ENCODE results near the gene S100A13. TPM values are rescaled to one million over a fixed set of nuclear protein-coding genes. Genes with fewer than 3 reads are reported as not detected.
"Not testable (repeated sequence)": the region's sequence is repeated elsewhere in the genome, so short reads cannot be mapped to it uniquely, and the experiment has no call there.

Gene S100A13
- total RNA-seq (2022) (210 and 236 TPM in 2 replicates), Bru-seq, nascent RNA (percentile 81 among the genes with signal in this experiment), BruChase-seq, experiment 1, labeled RNA remaining after a 6-hour chase (percentile 74 among the genes with signal in this experiment), BruChase-seq, experiment 2, labeled RNA remaining after a 2-hour chase (percentile 73 among the genes with signal in this experiment)
- long read RNA-seq, transcript S100A13-203 (3 exons, 579 nt), result major isoform, 23 of 157 reads
- long read RNA-seq, partial matches to known transcripts, result 127 of 157 reads
- long read RNA-seq, other reads (novel, unspliced or antisense), result 4 of 157 reads

GRCh38 chr1:153626904-153627714 is at the start of gene S100A13:
S100A13 (minus strand) TSS chr1:153627505; CDS start chr1:153626472, 1,033 bp downstream.
- Mint-ChIP-seq H3K4me1 (ENCODE audit: insufficient read depth, unreplicated experiment) (peaks cover 38% of the 10 kb centered on the region), H3K27me3 (ENCODE audit: insufficient read depth, unreplicated experiment) (no peaks in the 10 kb centered on the region), H3K9me3 (ENCODE audit: unreplicated experiment) (no peaks in the 10 kb centered on the region), H3K27ac (ENCODE audit: low read depth, unreplicated experiment) (peak within 1 kb of the TSS; percentile 91), H3K36me3 (ENCODE audit: insufficient read depth, unreplicated experiment) (peaks cover 35% of the 10 kb centered on the region), H3K4me3 (ENCODE audit: unreplicated experiment) (peak within 1 kb of the TSS; percentile 84)
- TSS peak; percentile 66 for BruUV-seq (replicated peaks)
- POLR2A ChIA-PET, result interaction anchor here (0.6 to 46.1 kb wide), 26 partner anchors 7 to 793 kb away, joined by 3 to 1272 read pairs (median 4); partner anchors contain the start of genes CHTOP, CREB3L4, INTS3 and JTB
- intact Hi-C loops (cut with micrococcal nuclease), result loop anchor here (1.0 to 2.0 kb wide), 3 partner anchors 32 to 55 kb away; partner anchors contain the start of genes ILF2 and SNAPIN
- CTCF ChIA-PET, result interaction anchor here (0.6 to 9.3 kb wide), 33 partner anchors 12 to 1266 kb away, joined by 3 to 195 read pairs (median 4); partner anchors contain the start of genes S100A14, S100A16 and SNAPIN
- peak; percentile 98 for DNase-seq (ENCODE audit: unreplicated experiment)
- TF ChIP-seq, protein P1, sequence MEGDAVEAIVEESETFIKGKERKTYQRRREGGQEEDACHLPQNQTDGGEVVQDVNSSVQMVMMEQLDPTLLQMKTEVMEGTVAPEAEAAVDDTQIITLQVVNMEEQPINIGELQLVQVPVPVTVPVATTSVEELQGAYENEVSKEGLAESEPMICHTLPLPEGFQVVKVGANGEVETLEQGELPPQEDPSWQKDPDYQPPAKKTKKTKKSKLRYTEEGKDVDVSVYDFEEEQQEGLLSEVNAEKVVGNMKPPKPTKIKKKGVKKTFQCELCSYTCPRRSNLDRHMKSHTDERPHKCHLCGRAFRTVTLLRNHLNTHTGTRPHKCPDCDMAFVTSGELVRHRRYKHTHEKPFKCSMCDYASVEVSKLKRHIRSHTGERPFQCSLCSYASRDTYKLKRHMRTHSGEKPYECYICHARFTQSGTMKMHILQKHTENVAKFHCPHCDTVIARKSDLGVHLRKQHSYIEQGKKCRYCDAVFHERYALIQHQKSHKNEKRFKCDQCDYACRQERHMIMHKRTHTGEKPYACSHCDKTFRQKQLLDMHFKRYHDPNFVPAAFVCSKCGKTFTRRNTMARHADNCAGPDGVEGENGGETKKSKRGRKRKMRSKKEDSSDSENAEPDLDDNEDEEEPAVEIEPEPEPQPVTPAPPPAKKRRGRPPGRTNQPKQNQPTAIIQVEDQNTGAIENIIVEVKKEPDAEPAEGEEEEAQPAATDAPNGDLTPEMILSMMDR (IDR thresholded peaks at IDR 0.05; ENCODE audit: unreplicated experiment), result peak; percentile 86

DNA sequence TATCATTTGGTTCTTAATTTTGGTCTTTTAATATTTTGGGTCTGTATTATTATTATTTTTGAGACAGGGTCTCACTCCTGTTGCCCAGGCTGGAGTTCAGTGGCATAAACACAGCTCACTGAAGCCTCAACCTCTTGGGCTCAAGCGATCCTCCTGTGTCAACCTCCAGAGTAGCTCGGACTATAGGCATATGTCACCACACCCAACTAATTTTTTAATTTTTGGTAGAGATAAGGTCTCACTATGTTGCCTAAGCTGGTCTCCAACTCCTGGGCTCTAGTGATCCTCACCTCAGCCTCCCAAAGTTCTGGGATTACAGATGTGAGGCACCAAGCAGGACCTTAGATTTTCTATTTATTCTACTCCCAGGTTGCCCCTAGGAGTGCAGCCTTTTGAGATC is 46.2 kb upstream of the S100A13 start:
- ChIA-PET CTCF (interaction anchor here (0.6 to 14.1 kb wide), 8 partner anchors 35 to 325 kb away, joined by 3 to 273 read pairs (median 4); partner anchors contain the start of gene RAB13), POLR2A (interaction anchor here (0.6 to 6.8 kb wide), 6 partner anchors 24 to 317 kb away, joined by 3 to 80 read pairs (median 8); partner anchors contain the start of genes CHTOP, INTS3, RAB13 and RPS27)
- no peak for DNase-seq (ENCODE audit: unreplicated experiment)
- H3K27me3 Mint-ChIP-seq (ENCODE audit: insufficient read depth, unreplicated experiment), result peaks cover 6% of the 10 kb centered on the region
- no peak overlapping the region for H3K27ac Mint-ChIP-seq (ENCODE audit: low read depth, unreplicated experiment)
- no peaks in the 10 kb centered on the region for H3K9me3 Mint-ChIP-seq (ENCODE audit: unreplicated experiment)
- H3K36me3 Mint-ChIP-seq (ENCODE audit: insufficient read depth, unreplicated experiment), result no peaks in the 10 kb centered on the region
- BruUV-seq (replicated peaks), result no TSS peak
- TF ChIP-seq, protein P1 (IDR thresholded peaks at IDR 0.05; ENCODE audit: unreplicated experiment), result no peak
- intact Hi-C loops (cut with micrococcal nuclease), result loop anchor here (5.0 kb wide), 2 partner anchors 54 to 141 kb away; partner anchors contain the start of gene INTS3
- H3K4me1 Mint-ChIP-seq (ENCODE audit: insufficient read depth, unreplicated experiment), result peaks cover 4% of the 10 kb centered on the region
- H3K4me3 Mint-ChIP-seq (ENCODE audit: unreplicated experiment), result no peak overlapping the region

- H3K36me3 Mint-ChIP-seq (ENCODE audit: insufficient read depth, unreplicated experiment); H3K27me3 Mint-ChIP-seq (ENCODE audit: insufficient read depth, unreplicated experiment); H3K27ac Mint-ChIP-seq (ENCODE audit: low read depth, unreplicated experiment); H3K9me3 Mint-ChIP-seq (ENCODE audit: unreplicated experiment); H3K4me1 Mint-ChIP-seq (ENCODE audit: insufficient read depth, unreplicated experiment); H3K4me3 Mint-ChIP-seq (ENCODE audit: unreplicated experiment); DNase-seq (ENCODE audit: unreplicated experiment); BruUV-seq (replicated peaks): not testable (repeated sequence)
- intact Hi-C loops (cut with micrococcal nuclease), result loop anchor here (1.0 to 5.0 kb wide), 8 partner anchors 37 to 160 kb away; partner anchors contain the start of genes CHTOP, INTS3 and S100A13
- CTCF ChIA-PET, result interaction anchor here (0.6 to 14.1 kb wide), 21 partner anchors 12 to 950 kb away, joined by 3 to 273 read pairs (median 3); no protein-coding TSS in a partner anchor
- POLR2A ChIA-PET, result interaction anchor here (0.6 to 8.0 kb wide), 43 partner anchors 10 to 320 kb away, joined by 3 to 80 read pairs (median 5); partner anchors contain the start of genes CHTOP, CREB3L4, DENND4B and INTS3
- TF ChIP-seq, protein P1 (IDR thresholded peaks at IDR 0.05; ENCODE audit: unreplicated experiment), result peak; percentile 7
Observed at GRCh38 chr1:153671628-153672353, 44.5 kb upstream of the S100A13 start.
